ENCODE data around the gene UMODL1.

UMODL1 gene

GRCh38 chr21:42117967-42118780 is 47.1 kb downstream of the UMODL1 start:
- no peak for DNase-seq (ENCODE audit: low read depth)
- H3K4me3 ChIP-seq (ENCODE audit: low read length), result no peak overlapping the region
- no peak for TF ChIP-seq CTCF (IDR thresholded peaks at IDR 0.05; ENCODE audit: insufficient read depth, low read depth, low read length, missing control alignments)

- no peak for DNase-seq (ENCODE audit: low read depth)
- no peak overlapping the region for H3K4me3 ChIP-seq (ENCODE audit: low read length)
- no peak for TF ChIP-seq CTCF (IDR thresholded peaks at IDR 0.05; ENCODE audit: insufficient read depth, low read depth, low read length, missing control alignments)
Observed at GRCh38 chr21:42118901-42119300, 47.8 kb downstream of the UMODL1 start.

- no peak overlapping the region for H3K4me3 ChIP-seq (ENCODE audit: low read length)
Observed at GRCh38 chr21:42120101-42120902, 49.2 kb downstream of the UMODL1 start.

GRCh38 chr21:42120903-42121535 is 49.9 kb downstream of the UMODL1 start:
- no peak for DNase-seq (ENCODE audit: low read depth)
- TF ChIP-seq CTCF (IDR thresholded peaks at IDR 0.05; ENCODE audit: insufficient read depth, low read depth, low read length, missing control alignments), result no peak
- H3K4me3 ChIP-seq (ENCODE audit: low read length), result no peak overlapping the region

More at GRCh38 chr21:42120101-42120902, 49.2 kb downstream of the UMODL1 start:
- DNase-seq (ENCODE audit: low read depth), result peak; percentile 60
- TF ChIP-seq CTCF (IDR thresholded peaks at IDR 0.05; ENCODE audit: insufficient read depth, low read depth, low read length, missing control alignments), result no peak

- DNase-seq (ENCODE audit: low read depth), result peak; percentile 62
- H3K4me3 ChIP-seq (ENCODE audit: low read length), result no peak overlapping the region
- no peak for TF ChIP-seq CTCF (IDR thresholded peaks at IDR 0.05; ENCODE audit: insufficient read depth, low read depth, low read length, missing control alignments)
Observed at GRCh38 chr21:42121794-42122193, 50.7 kb downstream of the UMODL1 start.

- H3K4me3 ChIP-seq (ENCODE audit: low read length), result no peak overlapping the region
- TF ChIP-seq CTCF (IDR thresholded peaks at IDR 0.05; ENCODE audit: insufficient read depth, low read depth, low read length, missing control alignments), result no peak
- DNase-seq (ENCODE audit: low read depth), result no peak
Observed at GRCh38 chr21:42122398-42122797, 51.3 kb downstream of the UMODL1 start.

Measured in epithelial cell of esophagus (primary cell).